IMR-90 (cell line): ENCODE data around the gene AXL. TPM values are rescaled to one million over a fixed set of nuclear protein-coding genes. Genes with fewer than 3 reads are reported as not detected.

Experiments used
- ATAC-seq: fragments of 200-7000 bp; cut with Tn5 transposase; 2 replicates; pipeline ENCODE4 v1.9.1; 2020; ENCODE audit warnings: low read depth, mild to moderate bottlenecking, moderate library complexity
- BruUV-seq: library from RNA; stranded (reverse); fragments of 400-500 nt; replicated peaks from 2 replicates; lab custom pipeline; 2021; lab: Mats Ljungman, UMichigan
- CTCF ChIA-PET: fragments of 300-600 bp; formaldehyde crosslinking; extraction: SDS; loops from one replicate; lab custom pipeline; 2021; ENCODE audit warnings: antibody characterized with exemption; lab: Yijun Ruan, JAX
- POLR2A ChIA-PET: fragments of 300-600 bp; sonication (Branson Sonifier 250); formaldehyde crosslinking; loops from one replicate; lab custom pipeline; 2022; ENCODE audit warnings: antibody characterized with exemption; ENCODE audit not compliant: unreplicated experiment; lab: Charles Lee
- DNase-seq: peaks from one replicate; pipeline ENCODE4 v3.0.0; 2013
- H2AFZ ChIP-seq: replicated peaks from 2 replicates; pipeline ENCODE3; 2013; ENCODE audit warnings: low read length, mild to moderate bottlenecking; ENCODE audit not compliant: poor library complexity
- H2AK5ac ChIP-seq: 2 replicates; pipeline ENCODE4 v1.6.1; 2013; ENCODE audit warnings: low read depth, low read length, inconsistent platforms
- H2AK9ac ChIP-seq: replicated peaks from 2 replicates; pipeline ENCODE3; 2013; ENCODE audit warnings: mild to moderate bottlenecking, low read depth, low read length, moderate library complexity; ENCODE audit not compliant: poor library complexity
- H2BK120ac ChIP-seq: 2 replicates; pipeline ENCODE4 v1.6.1; 2013; ENCODE audit warnings: low read depth, low read length, inconsistent platforms
- H2BK15ac ChIP-seq: 3 replicates; pipeline ENCODE4 v1.6.1; 2013; ENCODE audit warnings: low read depth, low read length, inconsistent platforms
- H2BK20ac ChIP-seq: 2 replicates; pipeline ENCODE4 v1.6.1; 2013; ENCODE audit warnings: low read depth, mild to moderate bottlenecking, inconsistent platforms, low read length, moderate library complexity
- H2BK5ac ChIP-seq: 2 replicates; pipeline ENCODE4 v1.6.1; 2013; ENCODE audit warnings: mild to moderate bottlenecking, low read depth, low read length, inconsistent platforms; ENCODE audit not compliant: poor library complexity, severe bottlenecking
- H3K14ac ChIP-seq: replicated peaks from 2 replicates; pipeline ENCODE4 v1.6.1; 2013; ENCODE audit warnings: low read depth, low read length, inconsistent platforms
- H3K18ac ChIP-seq: 2 replicates; pipeline ENCODE4 v1.6.1; 2013; ENCODE audit warnings: low read depth, low read length, control low read depth
- H3K23ac ChIP-seq: 2 replicates; pipeline ENCODE4 v1.6.1; 2013; ENCODE audit warnings: low read depth, low read length, inconsistent platforms
- H3K27ac ChIP-seq: 2 replicates; pipeline ENCODE4 v1.5.1; 2013; ENCODE audit warnings: mild to moderate bottlenecking, control low read depth, low read length; ENCODE audit not compliant: insufficient read depth
- H3K27me3 ChIP-seq: 2 replicates; pipeline ENCODE4 v1.6.1; 2013; ENCODE audit warnings: low read length; ENCODE audit not compliant: control insufficient read depth, insufficient read depth
- H3K36me3 ChIP-seq: 2 replicates; pipeline ENCODE4 v1.6.1; 2013; ENCODE audit warnings: low read length, mixed read lengths; ENCODE audit not compliant: control insufficient read depth, insufficient read depth
- H3K4ac ChIP-seq: 2 replicates; pipeline ENCODE4 v1.6.1; 2013; ENCODE audit warnings: low read depth, low read length, inconsistent platforms
- H3K4me1 ChIP-seq: 2 replicates; pipeline ENCODE4 v1.6.1; 2013; ENCODE audit warnings: low read length, mixed read lengths; ENCODE audit not compliant: control insufficient read depth, insufficient read depth
- H3K4me2 ChIP-seq: 2 replicates; pipeline ENCODE4 v1.6.1; 2013; ENCODE audit warnings: low read depth, mild to moderate bottlenecking, control low read depth, low read length, moderate library complexity
- H3K4me3 ChIP-seq: 2 replicates; pipeline ENCODE4 v1.5.1; 2013; ENCODE audit warnings: low read depth, mild to moderate bottlenecking, control low read depth, low read length, moderate library complexity; ENCODE audit not compliant: insufficient read depth
- H3K56ac ChIP-seq: 2 replicates; pipeline ENCODE4 v1.6.1; 2013; ENCODE audit warnings: low read length, inconsistent platforms; ENCODE audit not compliant: insufficient read depth; ENCODE audit errors: extremely low read depth
- H3K79me1 ChIP-seq, 2 experiments: 2 replicates each; pipeline ENCODE4 v1.6.1; 2013; ENCODE audit warnings: low read length in 2 of 2, inconsistent platforms in 1 of 2, low read depth in 1 of 2
- H3K9ac ChIP-seq: 2 replicates; pipeline ENCODE4 v1.6.1; 2013; ENCODE audit warnings: low read depth, low read length, control low read depth
- H3K9me1 ChIP-seq: 2 replicates; pipeline ENCODE4 v1.6.1; 2013; ENCODE audit warnings: low read length, inconsistent platforms; ENCODE audit not compliant: insufficient read depth
- H3K9me3 ChIP-seq: 2 replicates; pipeline ENCODE4 v1.6.1; 2013; ENCODE audit warnings: low read length; ENCODE audit not compliant: control insufficient read depth, insufficient read depth
- H4K20me1 ChIP-seq: 2 replicates; pipeline ENCODE4 v1.6.1; 2013; ENCODE audit warnings: low read length, inconsistent platforms; ENCODE audit not compliant: insufficient read depth
- H4K5ac ChIP-seq: 2 replicates; pipeline ENCODE4 v1.6.1; 2013; ENCODE audit warnings: mild to moderate bottlenecking, low read depth, low read length, control low read depth
- H4K8ac ChIP-seq, 2 experiments: 2 replicates each; pipeline ENCODE4 v1.6.1; 2013; ENCODE audit warnings: low read depth in 2 of 2, low read length in 2 of 2, control low read depth in 1 of 2, inconsistent platforms in 1 of 2
- H4K91ac ChIP-seq: 2 replicates; pipeline ENCODE4 v1.6.1; 2013; ENCODE audit warnings: low read depth, low read length, inconsistent platforms; ENCODE audit not compliant: insufficient read depth
- BHLHE40 ChIP-seq: fragments of 150-350 bp; IDR thresholded peaks from 2 replicates; pipeline ENCODE4 v1.6.1; 2016; ENCODE audit warnings: mild to moderate bottlenecking, low read depth, low read length
- CEBPB ChIP-seq: IDR thresholded peaks from 2 replicates; pipeline ENCODE4 v1.6.1; 2012; ENCODE audit warnings: low read depth, low read length, improper control_type of control experiment
- CHD1 ChIP-seq: IDR thresholded peaks from 2 replicates; pipeline ENCODE4 v1.6.1; 2012; ENCODE audit warnings: low read depth, low read length, improper control_type of control experiment
- FOS ChIP-seq: fragments of 150-350 bp; IDR thresholded peaks from 2 replicates; pipeline ENCODE4 v1.6.1; 2016; ENCODE audit warnings: low read depth, low read length
- MAZ ChIP-seq: IDR thresholded peaks from 2 replicates; pipeline ENCODE4 v1.6.1; 2012; ENCODE audit warnings: low read depth, mild to moderate bottlenecking, low read length, improper control_type of control experiment, moderate library complexity, borderline replicate concordance
- MXI1 ChIP-seq: IDR thresholded peaks from 2 replicates; pipeline ENCODE4 v1.6.1; 2012; ENCODE audit warnings: low read depth, mild to moderate bottlenecking, low read length, moderate library complexity, borderline replicate concordance
- POLR2A ChIP-seq: IDR thresholded peaks from 2 replicates; pipeline ENCODE4 v1.6.1; 2012; ENCODE audit warnings: mild to moderate bottlenecking, low read depth, low read length
- RCOR1 ChIP-seq: IDR thresholded peaks from 2 replicates; pipeline ENCODE4 v1.6.1; 2012; ENCODE audit warnings: mild to moderate bottlenecking, low read length, improper control_type of control experiment; ENCODE audit not compliant: insufficient replicate concordance
- SMC3 ChIP-seq: fragments of 150-350 bp; IDR thresholded peaks from 2 replicates; pipeline ENCODE4 v1.6.1; 2016; ENCODE audit warnings: low read depth, mild to moderate bottlenecking, antibody characterized with exemption, low read length, moderate library complexity
- WGBS, 2 experiments: methylation state at CpG; one replicate each; pipeline versions ENCODE4 v1.1.5 to v1.1.7; 2013; ENCODE audit warnings: missing lambda C conversion rate in 2 of 2; ENCODE audit not compliant: insufficient read length in 1 of 2; ENCODE audit errors: extremely low coverage in 2 of 2; 5-methylcytosine and 5-hydroxymethylcytosine counted together
- dilution Hi-C: fragments of 300-500 bp; cut with HindIII; formaldehyde crosslinking; loops from one replicate; pipeline ENCODE4 v1.14.3; 2018; ENCODE audit warnings: low sequenced_read_pairs; ENCODE audit not compliant: unreplicated experiment
- in situ Hi-C: fragments of 300-500 bp; cut with MboI; formaldehyde crosslinking; loops from 3 replicates; pipeline ENCODE4 v1.14.3; 2019; ENCODE audit warnings: low sequenced_read_pairs, inconsistent platforms, mixed read lengths
- intact Hi-C: fragments of 100-400 bp; cut with micrococcal nuclease; formaldehyde crosslinking; loops from 2 replicates; pipeline ENCODE4 v1.10.0; 2022
- polyA plus RNA-seq, 3 experiments: library from polyadenylated mRNA; depleted of rRNA; stranded (reverse); fragments of >200 nt; gene quantifications; 2 replicates each; pipeline ENCODE4 v1.2.3, GENCODE V29; 2012; ENCODE audit warnings: low replicate concordance in 1 of 3
- total RNA-seq: library from RNA; depleted of rRNA; stranded (reverse); fragments of >200 nt; gene quantifications from 2 replicates; pipeline ENCODE4 v1.2.3, GENCODE V29; 2012
- TF ChIP-seq, protein P1 (sequence below): fragments of 150-350 bp; IDR thresholded peaks from 2 replicates; pipeline ENCODE4 v1.6.1; 2017; ENCODE audit warnings: mild to moderate bottlenecking, antibody characterized with exemption, low read length, low read depth
- TF ChIP-seq, protein P2 (sequence below): fragments of 150-350 bp; IDR thresholded peaks from 2 replicates; pipeline ENCODE4 v1.6.1; 2016; ENCODE audit warnings: low read depth, mild to moderate bottlenecking, low read length, moderate library complexity, borderline replicate concordance
- TF ChIP-seq, protein P3 (sequence below): conservative IDR thresholded peaks from 2 replicates; pipeline ENCODE4 v1.5.1; 2012; ENCODE audit warnings: mild to moderate bottlenecking, low read depth, low read length, improper control_type of control experiment

The AXL gene
- total and polyA plus RNA-seq, 2 of the 4 experiments (the other 2 are of a cell fraction) = 212 to 466 TPM

DNA sequence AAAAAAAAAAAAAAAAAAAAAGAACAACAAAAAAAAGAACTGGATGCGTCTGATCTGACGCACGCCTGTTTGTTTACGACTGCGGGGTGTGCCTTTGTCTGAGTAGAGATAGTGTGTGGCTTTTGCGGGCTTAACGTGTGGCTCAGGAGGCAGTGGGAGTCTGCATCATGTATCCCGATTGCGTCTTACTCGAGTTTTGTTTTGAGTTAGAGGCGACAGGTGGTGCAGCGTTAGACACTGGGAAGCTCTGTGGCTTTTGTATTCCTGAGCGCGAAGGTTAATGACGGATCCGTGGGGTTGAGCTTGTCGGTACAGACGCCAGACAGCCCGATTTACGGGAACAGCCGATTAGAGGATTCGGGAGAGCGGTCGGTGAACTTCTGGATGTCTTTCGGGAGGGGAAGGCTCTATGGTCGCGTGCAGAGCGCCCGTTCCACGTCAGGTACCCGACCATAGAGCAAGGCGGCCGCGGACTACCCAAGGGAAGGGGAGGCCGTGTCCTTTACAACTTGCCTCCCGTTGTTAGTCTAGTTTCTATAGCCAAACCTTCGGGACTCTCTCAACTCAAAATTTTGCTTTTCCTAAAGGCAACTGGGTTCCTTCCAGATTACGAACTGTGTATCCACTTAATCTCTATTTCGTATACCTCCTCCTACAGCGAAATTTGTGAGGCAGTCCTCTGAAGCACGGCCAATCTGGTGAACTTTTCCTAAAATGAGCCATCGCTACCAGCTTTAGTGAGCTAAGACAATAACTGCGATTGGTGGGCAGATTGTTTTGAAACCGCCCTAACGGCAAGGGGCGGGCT lies 44.2 kb downstream of the AXL start:
- ChIA-PET POLR2A (interaction anchor here (1.9 kb wide), 1 partner anchor 59 kb away, joined by 6 read pairs; no protein-coding TSS in a partner anchor), CTCF (interaction anchor here (0.6 to 2.3 kb wide), 5 partner anchors 11 to 484 kb away, joined by 3 to 16 read pairs (median 4); no protein-coding TSS in a partner anchor)
- H3K14ac ChIP-seq = peak overlapping the region; percentile 49
- no peaks in the 10 kb centered on the region for H3K9me3 ChIP-seq
- H4K91ac ChIP-seq = peak overlapping the region; percentile 62
- H3K4me2 ChIP-seq = peak overlapping the region; percentile 74
- no peaks in the 10 kb centered on the region for H3K27me3 ChIP-seq
- H2BK5ac ChIP-seq = peak overlapping the region; percentile 81
- ATAC-seq (peak; percentile 0), DNase-seq (peak; percentile 96)
- peaks cover 40% of the 10 kb centered on the region for H4K20me1 ChIP-seq
- peak overlapping the region; percentile 31 to 76; a peak in 2 of 4 replicates for H4K8ac ChIP-seq
- peak overlapping the region; percentile 92 for H2AK9ac ChIP-seq
- dilution Hi-C loops (no loop called here), intact Hi-C loops (loop anchor here (2.0 to 5.0 kb wide), 3 partner anchors 38 to 136 kb away; partner anchors contain the start of gene TGFB1), in situ Hi-C loops (loop anchor here (5.0 to 25.0 kb wide), 2 partner anchors 61 to 601 kb away; no protein-coding TSS in a partner anchor)
- peak overlapping the region; percentile 87 for H2AK5ac ChIP-seq
- peak overlapping the region; percentile 16; the same call in 2 of the 3 replicates for H2BK15ac ChIP-seq
- peak overlapping the region; percentile 67 for H2AFZ ChIP-seq
- peak overlapping the region; percentile 11; the same call in 1 of the 2 replicates for H2BK120ac ChIP-seq
- peak overlapping the region; percentile 55 for H3K4me3 ChIP-seq
- peak overlapping the region; percentile 14 for H3K18ac ChIP-seq
- H3K23ac ChIP-seq = peak overlapping the region; percentile 58
- peaks cover 23% of the 10 kb centered on the region for H3K36me3 ChIP-seq
- H3K27ac ChIP-seq = peak overlapping the region; percentile 84
- peaks cover 9% of the 10 kb centered on the region for H3K4me1 ChIP-seq
- H3K9me1 ChIP-seq = peaks cover 8% of the 10 kb centered on the region; the same call in 1 of the 2 replicates
- H2BK20ac ChIP-seq = no peak overlapping the region
- BruUV-seq = no TSS peak
- peaks cover 8 to 34% of the 10 kb centered on the region in 2 experiments; a peak in 3 of 4 replicates for H3K79me1 ChIP-seq
- H4K5ac ChIP-seq = peak overlapping the region; percentile 10
- peak overlapping the region; percentile 92 for H3K4ac ChIP-seq
- peak overlapping the region; percentile 61 for H3K56ac ChIP-seq
- WGBS, 2 experiments = 0% methylated on average over 17 of the region's 46 CpGs; no CpG with 5 or more reads in 1 of the 2 experiments
- H3K9ac ChIP-seq = peak overlapping the region; percentile 81
- TF ChIP-seq MXI1 (no peak; the same call in 1 of the 2 replicates), POLR2A (peak; percentile 92), RCOR1 (peak; percentile 59), BHLHE40 (peak; percentile 84), CEBPB (peak; percentile 58), MAZ (no peak), SMC3 (no peak), FOS (peak; percentile 79), CHD1 (peak; percentile 87; the same call in 1 of the 2 replicates)
- TF ChIP-seq, protein P1, sequence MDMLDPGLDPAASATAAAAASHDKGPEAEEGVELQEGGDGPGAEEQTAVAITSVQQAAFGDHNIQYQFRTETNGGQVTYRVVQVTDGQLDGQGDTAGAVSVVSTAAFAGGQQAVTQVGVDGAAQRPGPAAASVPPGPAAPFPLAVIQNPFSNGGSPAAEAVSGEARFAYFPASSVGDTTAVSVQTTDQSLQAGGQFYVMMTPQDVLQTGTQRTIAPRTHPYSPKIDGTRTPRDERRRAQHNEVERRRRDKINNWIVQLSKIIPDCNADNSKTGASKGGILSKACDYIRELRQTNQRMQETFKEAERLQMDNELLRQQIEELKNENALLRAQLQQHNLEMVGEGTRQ = no peak; the same call in 1 of the 2 replicates
- TF ChIP-seq, protein P2, sequence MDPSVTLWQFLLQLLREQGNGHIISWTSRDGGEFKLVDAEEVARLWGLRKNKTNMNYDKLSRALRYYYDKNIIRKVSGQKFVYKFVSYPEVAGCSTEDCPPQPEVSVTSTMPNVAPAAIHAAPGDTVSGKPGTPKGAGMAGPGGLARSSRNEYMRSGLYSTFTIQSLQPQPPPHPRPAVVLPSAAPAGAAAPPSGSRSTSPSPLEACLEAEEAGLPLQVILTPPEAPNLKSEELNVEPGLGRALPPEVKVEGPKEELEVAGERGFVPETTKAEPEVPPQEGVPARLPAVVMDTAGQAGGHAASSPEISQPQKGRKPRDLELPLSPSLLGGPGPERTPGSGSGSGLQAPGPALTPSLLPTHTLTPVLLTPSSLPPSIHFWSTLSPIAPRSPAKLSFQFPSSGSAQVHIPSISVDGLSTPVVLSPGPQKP = no peak
- TF ChIP-seq, protein P3, sequence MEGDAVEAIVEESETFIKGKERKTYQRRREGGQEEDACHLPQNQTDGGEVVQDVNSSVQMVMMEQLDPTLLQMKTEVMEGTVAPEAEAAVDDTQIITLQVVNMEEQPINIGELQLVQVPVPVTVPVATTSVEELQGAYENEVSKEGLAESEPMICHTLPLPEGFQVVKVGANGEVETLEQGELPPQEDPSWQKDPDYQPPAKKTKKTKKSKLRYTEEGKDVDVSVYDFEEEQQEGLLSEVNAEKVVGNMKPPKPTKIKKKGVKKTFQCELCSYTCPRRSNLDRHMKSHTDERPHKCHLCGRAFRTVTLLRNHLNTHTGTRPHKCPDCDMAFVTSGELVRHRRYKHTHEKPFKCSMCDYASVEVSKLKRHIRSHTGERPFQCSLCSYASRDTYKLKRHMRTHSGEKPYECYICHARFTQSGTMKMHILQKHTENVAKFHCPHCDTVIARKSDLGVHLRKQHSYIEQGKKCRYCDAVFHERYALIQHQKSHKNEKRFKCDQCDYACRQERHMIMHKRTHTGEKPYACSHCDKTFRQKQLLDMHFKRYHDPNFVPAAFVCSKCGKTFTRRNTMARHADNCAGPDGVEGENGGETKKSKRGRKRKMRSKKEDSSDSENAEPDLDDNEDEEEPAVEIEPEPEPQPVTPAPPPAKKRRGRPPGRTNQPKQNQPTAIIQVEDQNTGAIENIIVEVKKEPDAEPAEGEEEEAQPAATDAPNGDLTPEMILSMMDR = no peak
